Trophoblast cell (in vitro differentiated cells and primary cell): ENCODE results near the gene TNFAIP3.
A peak's percentile ranks its signal among the peaks of the same experiment; 100 is the strongest.

Experiments
- DNase-seq, 2 donors: peaks; one replicate each; pipeline ENCODE4 v3.0.0-alpha.2; 2016
- H2AFZ ChIP-seq: 2 replicates; pipeline ENCODE4 v1.6.1; 2013; ENCODE audit warnings: low read length, moderate library complexity, mild to moderate bottlenecking; ENCODE audit not compliant: insufficient read depth, poor library complexity
- H2AK5ac ChIP-seq: 2 replicates; pipeline ENCODE4 v1.6.1; 2013; ENCODE audit warnings: mild to moderate bottlenecking, low read length
- H2BK120ac ChIP-seq: 2 replicates; pipeline ENCODE4 v1.6.1; 2013; ENCODE audit warnings: low read length, mild to moderate bottlenecking, moderate library complexity; ENCODE audit not compliant: insufficient read depth, poor library complexity
- H2BK12ac ChIP-seq: 2 replicates; pipeline ENCODE4 v1.6.1; 2013; ENCODE audit warnings: mild to moderate bottlenecking, low read length, moderate library complexity
- H2BK5ac ChIP-seq: 2 replicates; pipeline ENCODE4 v1.6.1; 2013; ENCODE audit warnings: low read length, low read depth, moderate library complexity, mild to moderate bottlenecking; ENCODE audit not compliant: poor library complexity
- H3K14ac ChIP-seq: 2 replicates; pipeline ENCODE4 v1.6.1; 2013; ENCODE audit warnings: mild to moderate bottlenecking, low read length
- H3K18ac ChIP-seq: 2 replicates; pipeline ENCODE4 v1.6.1; 2013; ENCODE audit warnings: mild to moderate bottlenecking, low read length
- H3K23ac ChIP-seq: 2 replicates; pipeline ENCODE4 v1.6.1; 2013; ENCODE audit warnings: low read length
- H3K27ac ChIP-seq: 2 replicates; pipeline ENCODE4 v1.5.1; 2013; ENCODE audit warnings: low read depth, mild to moderate bottlenecking, inconsistent platforms, low read length, moderate library complexity
- H3K27me3 ChIP-seq: 2 replicates; pipeline ENCODE4 v1.6.1; 2013; ENCODE audit warnings: inconsistent platforms, mild to moderate bottlenecking, low read length, moderate library complexity; ENCODE audit not compliant: insufficient read depth
- H3K36me3 ChIP-seq, 2 experiments: 1 replicate in 1 of 2; 2 replicates in 1 of 2; pipeline ENCODE4 v1.6.1; 2013; ENCODE audit warnings: low read length in 2 of 2, mild to moderate bottlenecking in 2 of 2, moderate library complexity in 1 of 2; ENCODE audit not compliant: insufficient read depth in 2 of 2, control insufficient read depth in 1 of 2
- H3K4ac ChIP-seq: 2 replicates; pipeline ENCODE4 v1.6.1; 2013; ENCODE audit warnings: low read depth, mild to moderate bottlenecking, low read length, moderate library complexity
- H3K4me1 ChIP-seq, 2 experiments: 1 replicate in 1 of 2; 2 replicates in 1 of 2; pipeline ENCODE4 v1.6.1; 2013; ENCODE audit warnings: low read length in 2 of 2, mild to moderate bottlenecking in 2 of 2, moderate library complexity in 1 of 2; ENCODE audit not compliant: insufficient read depth in 2 of 2, control insufficient read depth in 1 of 2
- H3K4me2 ChIP-seq: 2 replicates; pipeline ENCODE4 v1.6.1; 2013; ENCODE audit warnings: inconsistent platforms, mild to moderate bottlenecking, low read length, moderate library complexity
- H3K4me3 ChIP-seq: 2 replicates; pipeline ENCODE4 v1.5.1; 2013; ENCODE audit warnings: mild to moderate bottlenecking, low read depth, low read length, inconsistent platforms
- H3K79me1 ChIP-seq: one replicate; pipeline ENCODE4 v1.6.1; 2013; ENCODE audit warnings: low read length
- H3K79me2 ChIP-seq: 2 replicates; pipeline ENCODE4 v1.6.1; 2013; ENCODE audit warnings: low read length, mild to moderate bottlenecking; ENCODE audit not compliant: control insufficient read depth, insufficient read depth, poor library complexity
- H3K9ac ChIP-seq: 2 replicates; pipeline ENCODE4 v1.6.1; 2013; ENCODE audit warnings: mild to moderate bottlenecking, low read length
- H3K9me3 ChIP-seq: 2 replicates; pipeline ENCODE4 v1.6.1; 2013; ENCODE audit warnings: low read depth, mild to moderate bottlenecking, control low read depth, inconsistent platforms, low read length; ENCODE audit not compliant: insufficient read depth
- H4K12ac ChIP-seq: 2 replicates; pipeline ENCODE4 v1.6.1; 2013; ENCODE audit warnings: low read depth, mild to moderate bottlenecking, low read length, moderate library complexity
- H4K8ac ChIP-seq: 2 replicates; pipeline ENCODE4 v1.6.1; 2013; ENCODE audit warnings: low read depth, mild to moderate bottlenecking, low read length, moderate library complexity
- H4K91ac ChIP-seq: one replicate; pipeline ENCODE4 v1.6.1; 2013; ENCODE audit warnings: low read depth, mild to moderate bottlenecking, low read length, moderate library complexity
- WGBS: extraction: QIAGEN DNeasy Blood & Tissue Kit; methylation state at CpG from one replicate; pipeline ENCODE4 v1.1.7; 2013; ENCODE audit warnings: missing lambda C conversion rate; ENCODE audit not compliant: insufficient read length, insufficient coverage; ENCODE audit errors: extremely low coverage; 5-methylcytosine and 5-hydroxymethylcytosine counted together

The TNFAIP3 gene

GRCh38 chr6:137926985-137927384 is 59.9 kb downstream of the TNFAIP3 start:
- H2BK12ac ChIP-seq, result peak overlapping the region; percentile 97
- H2AFZ ChIP-seq, result no peak overlapping the region
- H3K79me2 ChIP-seq, result peaks cover 7% of the 10 kb centered on the region
- no peak overlapping the region for H3K4me3 ChIP-seq
- no peak overlapping the region for H3K18ac ChIP-seq
- H4K12ac ChIP-seq, result no peak overlapping the region
- no peak overlapping the region for H3K23ac ChIP-seq
- H3K79me1 ChIP-seq, result peaks cover 20% of the 10 kb centered on the region
- H3K14ac ChIP-seq, result peak overlapping the region; percentile 58
- peak overlapping the region; percentile 85 for H2BK120ac ChIP-seq
- no peak overlapping the region for H2AK5ac ChIP-seq
- H3K27ac ChIP-seq, result peak overlapping the region; percentile 85
- peak overlapping the region; percentile 88 for H2BK5ac ChIP-seq
- H3K4me2 ChIP-seq, result no peak overlapping the region
- H3K4me1 ChIP-seq, result peaks cover 18 to 24% of the 10 kb centered on the region in 2 experiments
- H4K8ac ChIP-seq, result peak overlapping the region; percentile 82
- WGBS, result no CpG with 5 or more reads among the region's 3 CpGs
- peak overlapping the region; percentile 84 for H3K4ac ChIP-seq
- H3K9ac ChIP-seq, result no peak overlapping the region
- no peak for DNase-seq
- H3K36me3 ChIP-seq, result no peaks in the 10 kb centered on the region
- H3K27me3 ChIP-seq, result no peaks in the 10 kb centered on the region
- H4K91ac ChIP-seq, result peak overlapping the region; percentile 74
- H3K9me3 ChIP-seq, result no peaks in the 10 kb centered on the region

GRCh38 chr6:137927777-137928218 is 60.7 kb downstream of the TNFAIP3 start:
- no peaks in the 10 kb centered on the region for H3K27me3 ChIP-seq
- H3K9ac ChIP-seq, result no peak overlapping the region
- H2BK120ac ChIP-seq, result peak overlapping the region; percentile 78
- H3K36me3 ChIP-seq, result no peaks in the 10 kb centered on the region
- no peaks in the 10 kb centered on the region for H3K9me3 ChIP-seq
- H3K79me1 ChIP-seq, result peaks cover 20% of the 10 kb centered on the region
- H4K91ac ChIP-seq, result peak overlapping the region; percentile 41
- H4K8ac ChIP-seq, result no peak overlapping the region
- peaks cover 7% of the 10 kb centered on the region for H3K79me2 ChIP-seq
- peaks cover 18 to 24% of the 10 kb centered on the region in 2 experiments for H3K4me1 ChIP-seq
- H2AK5ac ChIP-seq, result no peak overlapping the region
- H3K27ac ChIP-seq, result no peak overlapping the region
- peak overlapping the region; percentile 20 for H2AFZ ChIP-seq
- H2BK12ac ChIP-seq, result peak overlapping the region; percentile 29
- no peak overlapping the region for H3K4ac ChIP-seq
- no peak overlapping the region for H3K14ac ChIP-seq
- H2BK5ac ChIP-seq, result no peak overlapping the region
- peak in 1 of 2 donors; percentile 29 for DNase-seq
- H3K4me3 ChIP-seq, result no peak overlapping the region
- no peak overlapping the region for H3K4me2 ChIP-seq
- H3K18ac ChIP-seq, result no peak overlapping the region
- no peak overlapping the region for H4K12ac ChIP-seq
- H3K23ac ChIP-seq, result peak overlapping the region; percentile 11
- no CpG with 5 or more reads among the region's 8 CpGs for WGBS

DNA sequence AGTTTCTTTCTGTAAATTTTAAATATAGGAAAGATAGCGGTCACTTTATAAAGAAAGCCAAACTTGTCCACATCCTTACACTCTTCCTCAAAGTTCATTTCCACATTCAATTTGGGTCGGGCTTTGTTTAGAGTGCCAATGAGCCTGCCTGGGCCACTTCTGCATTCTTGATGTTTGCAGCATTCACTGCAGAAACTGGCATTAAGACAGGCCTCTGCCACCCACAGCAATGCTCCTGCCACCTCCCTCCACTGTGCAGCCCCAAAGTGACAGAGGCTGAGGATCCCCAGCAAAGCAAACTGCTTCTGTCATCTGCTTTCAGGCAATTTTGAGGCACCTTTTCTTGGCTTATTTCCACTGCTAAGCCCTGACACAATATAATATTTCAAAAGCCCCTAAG is 61.2 kb downstream of the TNFAIP3 start:
- no peaks in the 10 kb centered on the region for H3K36me3 ChIP-seq
- H2AK5ac ChIP-seq, result no peak overlapping the region
- no peak for DNase-seq
- H3K79me2 ChIP-seq, result peaks cover 7% of the 10 kb centered on the region
- peaks cover 18 to 24% of the 10 kb centered on the region in 2 experiments for H3K4me1 ChIP-seq
- no peak overlapping the region for H3K23ac ChIP-seq
- H3K9ac ChIP-seq, result no peak overlapping the region
- H2AFZ ChIP-seq, result no peak overlapping the region
- no peak overlapping the region for H3K14ac ChIP-seq
- no peak overlapping the region for H3K4me2 ChIP-seq
- no peak overlapping the region for H4K8ac ChIP-seq
- no peak overlapping the region for H2BK120ac ChIP-seq
- H3K18ac ChIP-seq, result no peak overlapping the region
- H3K4ac ChIP-seq, result no peak overlapping the region
- H3K4me3 ChIP-seq, result no peak overlapping the region
- H4K91ac ChIP-seq, result no peak overlapping the region
- H3K27ac ChIP-seq, result no peak overlapping the region
- no peaks in the 10 kb centered on the region for H3K27me3 ChIP-seq
- H2BK5ac ChIP-seq, result no peak overlapping the region
- peaks cover 20% of the 10 kb centered on the region for H3K79me1 ChIP-seq
- no peak overlapping the region for H2BK12ac ChIP-seq
- WGBS, result no CpG with 5 or more reads among the region's 2 CpGs
- no peak overlapping the region for H4K12ac ChIP-seq
- H3K9me3 ChIP-seq, result no peaks in the 10 kb centered on the region

- no peaks in the 10 kb centered on the region for H3K27me3 ChIP-seq
- H4K8ac ChIP-seq, result no peak overlapping the region
- no peak overlapping the region for H3K9ac ChIP-seq
- no peak overlapping the region for H3K27ac ChIP-seq
- H3K9me3 ChIP-seq, result no peaks in the 10 kb centered on the region
- no peak overlapping the region for H4K12ac ChIP-seq
- H3K18ac ChIP-seq, result no peak overlapping the region
- H3K14ac ChIP-seq, result no peak overlapping the region
- peaks cover 2 to 3% of the 10 kb centered on the region in 2 experiments for H3K4me1 ChIP-seq
- no peak overlapping the region for H2BK5ac ChIP-seq
- DNase-seq, result no peak
- H2BK120ac ChIP-seq, result no peak overlapping the region
- no peak overlapping the region for H3K4ac ChIP-seq
- H2AFZ ChIP-seq, result no peak overlapping the region
- H3K79me1 ChIP-seq, result peaks cover 5% of the 10 kb centered on the region
- H3K4me2 ChIP-seq, result no peak overlapping the region
- no peak overlapping the region for H3K23ac ChIP-seq
- no peak overlapping the region for H2AK5ac ChIP-seq
- no peak overlapping the region for H3K4me3 ChIP-seq
- no peak overlapping the region for H4K91ac ChIP-seq
- peaks cover 1% of the 10 kb centered on the region for H3K79me2 ChIP-seq
- no peaks in the 10 kb centered on the region for H3K36me3 ChIP-seq
- no peak overlapping the region for H2BK12ac ChIP-seq
- WGBS, result no CpG with 5 or more reads among the region's 6 CpGs
Measured at GRCh38 chr6:137931849-137932465, 64.9 kb downstream of the TNFAIP3 start.
